Dermis microvascular lymphatic vessel endothelial cell (primary cell): Measurements from ENCODE around the gene THADA. TPM values are rescaled to one million over a fixed set of nuclear protein-coding genes. Genes with fewer than 3 reads are reported as not detected.
"Not testable (repeated sequence)": the region's sequence is repeated elsewhere in the genome, so short reads cannot be mapped to it uniquely, and the experiment has no call there.

ENCODE experiments used
- DNase-seq, 2 donors: peaks; one replicate each; pipeline versions ENCODE4 v3.0.0 to v3.0.0-alpha.2; 2010; ENCODE audit warnings: low read depth in 2 of 2
- total RNA-seq: library from RNA; depleted of rRNA; stranded (reverse); fragments of >200 nt; gene quantifications from 2 replicates; pipeline ENCODE4 v1.2.1, GENCODE V29; 2014

Gene THADA
- 17.8 and 18.6 TPM in 2 replicates for total RNA-seq

DNA sequence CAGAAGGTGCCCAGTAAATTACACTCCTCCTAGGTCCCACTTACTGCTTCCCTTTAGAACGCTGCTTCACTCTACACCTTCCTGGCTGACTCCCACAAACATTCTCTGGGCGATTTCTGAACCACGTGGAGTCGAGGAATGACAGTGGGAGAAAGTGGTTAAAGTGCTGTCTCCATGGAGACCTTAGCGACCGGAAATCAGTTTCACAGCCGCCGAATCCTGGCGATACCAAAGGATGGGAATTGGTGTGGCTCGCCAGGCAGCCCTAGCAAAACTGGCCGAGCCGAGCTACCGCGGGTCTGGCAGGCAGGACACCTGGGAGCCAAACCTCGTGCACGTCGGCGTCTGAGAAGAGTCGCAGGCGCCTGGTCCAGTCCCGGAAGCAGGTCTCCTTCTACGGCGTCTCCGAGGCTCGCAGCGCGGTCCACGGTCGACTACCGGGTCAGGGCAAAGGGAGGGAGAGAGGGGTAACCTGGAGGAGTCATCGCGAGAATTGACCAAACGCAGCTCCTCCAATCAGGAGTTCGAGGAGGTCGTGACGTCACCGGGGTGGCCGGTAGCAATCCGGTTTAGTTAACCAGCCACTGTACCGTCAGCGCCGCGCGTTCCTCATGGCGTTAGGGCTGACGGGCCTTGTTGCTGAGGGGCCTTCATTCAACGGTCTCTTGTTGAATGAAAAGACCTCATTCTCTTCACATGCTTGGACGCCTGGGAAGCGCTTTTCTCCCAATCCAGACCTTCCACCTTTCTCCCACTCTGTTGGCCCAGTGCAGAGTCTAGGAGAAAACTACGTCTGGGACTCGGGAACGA is at the start of gene THADA:
TSS of gene THADA (minus strand) at position 436 of the 810 bp plus-strand sequence. CDS start 3,646 bp downstream, outside the sequence.
- peak; percentile 98 to 100 for DNase-seq

- DNase-seq = no peak
Observed at GRCh38 chr2:43643680-43644079, 47.8 kb upstream of the THADA start.

DNA sequence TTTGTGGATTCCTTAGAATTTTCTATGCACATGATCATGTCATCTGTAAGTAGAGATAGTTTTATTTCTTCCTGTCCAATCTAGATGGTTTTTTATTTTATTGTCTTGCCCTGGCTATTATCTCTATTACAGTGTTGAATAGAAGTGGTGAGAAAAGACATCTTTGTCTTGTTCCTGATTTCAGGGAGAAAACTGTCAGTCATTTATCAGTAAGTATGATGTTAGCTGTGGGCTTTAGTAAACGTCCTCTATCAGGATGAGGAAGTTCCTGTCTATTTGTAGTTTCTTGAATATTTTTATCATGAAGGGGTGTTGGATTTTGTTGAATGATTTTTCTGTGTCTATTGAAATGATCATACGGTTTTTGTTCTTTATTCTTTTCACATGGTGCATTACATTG is 46.5 kb upstream of the THADA start:
- DNase-seq = no peak

GRCh38 chr2:43637030-43637803 is 41.4 kb upstream of the THADA start, which contains the start of gene PLEKHH2:
Gene PLEKHH2, plus strand, starts transcription at chr2:43637260. Its CDS starts 7,414 bp downstream, at chr2:43644674.
- peak; percentile 32 to 74 for DNase-seq

- DNase-seq = no peak
Observed at GRCh38 chr2:43636621-43637020, 40.8 kb upstream of the THADA start.

DNA sequence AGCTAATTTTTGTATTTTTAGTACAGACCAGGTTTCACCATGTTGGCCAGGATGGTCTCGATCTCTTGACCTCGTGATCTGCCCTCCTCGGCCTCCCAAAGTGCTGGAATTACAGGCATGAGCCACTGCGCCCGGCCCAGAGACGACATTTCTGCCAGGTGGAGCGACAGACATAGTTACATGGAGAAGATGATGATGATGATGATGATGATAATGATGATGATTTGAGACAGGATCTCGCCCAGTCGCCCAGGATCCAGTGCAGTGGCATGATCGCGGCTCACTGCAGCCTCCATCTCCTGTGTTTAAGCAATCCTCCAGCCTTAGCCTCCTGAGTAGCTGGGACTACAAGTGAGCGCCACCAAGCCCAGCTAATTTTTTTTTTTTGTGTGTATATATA is 40.3 kb upstream of the THADA start:
- not testable (repeated sequence) for DNase-seq

DNA sequence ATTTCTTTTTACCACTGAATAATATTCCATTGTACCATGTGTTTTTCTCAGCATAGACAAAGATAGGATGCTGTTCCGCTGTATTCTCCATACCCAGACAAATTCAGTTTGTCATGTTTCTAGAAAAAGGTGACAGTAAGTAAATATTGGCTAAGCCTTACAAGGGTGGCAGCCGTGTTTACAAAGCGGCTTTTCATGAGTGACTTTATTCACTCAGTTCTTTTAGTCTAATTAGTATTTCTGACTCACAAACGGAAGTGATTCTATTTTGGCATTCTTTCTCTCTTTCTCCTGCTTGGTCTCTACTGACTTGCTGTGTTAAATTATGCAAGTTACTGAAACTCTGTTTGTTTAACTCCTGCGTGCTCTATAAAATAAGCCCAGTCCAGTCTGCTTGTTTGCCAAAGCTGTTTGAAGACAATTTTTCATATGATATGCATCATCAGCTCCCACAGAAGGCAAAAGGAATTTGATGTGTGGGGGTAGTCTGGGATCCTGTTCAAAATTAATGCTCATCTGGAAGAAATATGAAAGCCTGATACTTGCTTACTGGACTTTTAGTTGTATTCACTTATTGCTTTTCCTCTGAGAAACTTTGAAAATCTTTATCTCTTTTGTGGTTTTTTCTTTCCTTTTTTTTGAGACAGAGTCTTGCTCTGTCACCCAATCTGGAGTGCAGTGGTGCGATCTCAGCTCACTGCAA is 38.9 kb upstream of the THADA start:
- no peak for DNase-seq

DNA sequence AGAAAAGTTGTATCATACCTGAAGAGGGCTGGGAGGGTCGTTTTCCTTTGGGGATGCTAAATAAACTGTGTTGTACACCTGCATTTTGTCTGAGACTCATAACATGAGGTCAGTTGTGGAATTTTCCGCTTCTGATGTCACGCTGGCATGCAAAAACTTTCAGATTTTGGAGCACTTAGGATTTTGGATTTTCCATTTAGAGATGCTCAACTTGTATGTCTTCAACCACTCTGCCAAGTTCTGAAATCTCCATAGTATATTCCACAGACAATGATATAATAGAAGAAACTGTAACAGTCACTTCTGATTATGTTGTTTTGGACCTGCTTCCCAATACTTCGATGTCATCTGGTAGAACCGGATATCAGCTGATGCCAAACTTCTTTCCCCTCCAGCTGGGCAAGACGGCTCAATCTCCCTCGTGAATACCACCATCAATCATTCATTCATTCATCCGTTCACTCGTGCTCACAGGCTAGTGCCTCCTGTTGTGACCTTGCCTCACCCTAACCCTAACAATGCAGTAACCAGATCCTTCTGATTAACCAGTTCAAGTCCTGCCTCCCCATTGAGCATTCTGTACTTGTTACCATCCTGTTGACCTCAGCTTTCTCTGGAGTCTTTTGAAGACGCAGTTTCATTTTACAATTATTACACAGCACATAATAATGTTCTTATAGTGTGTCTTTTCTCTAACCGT is 35.9 kb upstream of the THADA start:
- DNase-seq = no peak

DNA sequence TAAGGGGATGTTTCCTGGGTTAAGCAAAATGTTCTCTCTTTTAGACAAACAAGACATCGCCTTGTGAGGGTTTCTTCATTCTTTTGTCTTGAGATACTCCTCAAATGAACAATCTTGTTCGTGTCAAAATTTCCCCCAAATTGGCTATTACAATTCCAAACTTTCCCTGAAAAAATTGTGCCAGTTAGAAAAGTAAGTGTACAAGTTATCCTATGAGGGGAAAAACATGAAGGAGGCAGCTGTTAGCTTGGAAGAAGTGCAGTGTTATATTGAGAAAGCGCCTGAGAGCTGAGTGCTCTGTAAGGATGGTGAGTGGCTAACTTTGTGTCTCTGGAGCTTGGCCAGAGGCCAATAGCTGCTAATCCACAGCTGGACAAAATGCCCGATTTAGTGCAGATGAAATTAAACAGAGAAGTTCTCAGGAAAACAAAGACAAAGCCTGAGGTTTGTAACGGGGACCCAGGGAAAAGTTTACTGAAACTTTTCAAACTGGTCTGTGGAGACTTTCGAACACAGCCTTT is 27.2 kb upstream of the THADA start:
- no peak for DNase-seq

GRCh38 chr2:43619511-43619910 is 23.7 kb upstream of the THADA start:
- DNase-seq = no peak

- DNase-seq = no peak
Observed at GRCh38 chr2:43616967-43617680, 21.3 kb upstream of the THADA start.

- DNase-seq = no peak
Observed at GRCh38 chr2:43612944-43613343, 17.1 kb upstream of the THADA start.

- peak; percentile 43 to 67 for DNase-seq
Observed at GRCh38 chr2:43611987-43612894, 16.4 kb upstream of the THADA start.

GRCh38 chr2:43610361-43610760 is 14.5 kb upstream of the THADA start:
- no peak for DNase-seq

GRCh38 chr2:43609290-43609918 is 13.6 kb upstream of the THADA start:
- DNase-seq = peak; percentile 26 to 58

- DNase-seq = no peak
Observed at GRCh38 chr2:43605851-43606250, 10.0 kb upstream of the THADA start.

DNA sequence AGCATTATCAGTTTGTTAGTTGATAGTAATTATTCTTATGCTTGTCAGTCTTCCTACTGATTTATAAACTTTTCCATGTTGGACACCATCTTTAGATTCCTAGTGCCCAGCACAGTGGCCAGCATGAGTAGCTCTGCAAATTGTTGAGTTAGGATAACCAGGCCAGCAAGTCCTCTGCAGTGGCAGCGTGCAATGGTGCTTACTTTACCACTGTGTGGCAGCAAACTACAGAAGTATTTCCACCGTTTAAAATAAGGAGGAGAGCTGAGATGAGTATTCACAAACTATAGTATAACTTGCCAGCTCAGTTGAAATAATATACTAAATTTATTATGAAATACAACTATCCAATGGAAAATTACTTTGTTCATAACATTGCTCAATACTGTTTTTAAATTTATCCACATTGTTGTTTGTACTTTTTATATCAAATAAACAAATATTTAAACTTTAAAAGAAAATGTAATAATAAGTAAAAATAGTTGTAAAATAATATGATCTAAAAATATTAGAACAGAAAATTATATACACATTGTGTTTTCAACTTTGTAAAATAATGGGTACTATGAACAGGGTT is 9.3 kb upstream of the THADA start:
- peak; percentile 12 to 52 for DNase-seq

DNA sequence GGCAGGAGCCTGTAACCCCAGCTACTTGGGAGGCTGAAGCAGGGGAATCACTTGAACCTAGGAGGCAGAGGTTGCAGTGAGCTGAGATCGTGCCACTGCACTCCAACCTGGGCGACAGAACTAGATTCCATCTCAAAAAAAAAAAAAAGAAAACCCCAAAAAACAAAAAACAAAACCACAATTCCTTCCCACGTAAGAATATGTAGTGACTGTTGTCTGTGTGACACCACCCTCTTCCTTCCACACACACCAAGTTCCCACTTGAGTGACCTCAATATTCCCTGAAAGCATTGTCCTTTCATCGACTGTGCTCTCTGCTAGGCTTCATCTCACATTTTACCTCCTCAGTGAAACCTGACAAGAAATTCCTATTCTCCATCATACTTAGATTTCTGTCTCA is 8.8 kb upstream of the THADA start:
- DNase-seq = no peak
